HCT116 (cell line): ENCODE results near the gene KRT73. TPM values are rescaled to one million over a fixed set of nuclear protein-coding genes. Genes with fewer than 3 reads are reported as not detected.
A peak's percentile ranks its signal among the peaks of the same experiment; 100 is the strongest.

ENCODE experiments used
- ATAC-seq: fragments of 200-7000 bp; cut with Tn5 transposase; 2 replicates; pipeline ENCODE4 v1.9.1; 2020; ENCODE audit warnings: mild to moderate bottlenecking, moderate library complexity
- BruUV-seq: library from RNA; stranded (reverse); fragments of 400-500 nt; replicated peaks from 2 replicates; lab custom pipeline; 2021; lab: Mats Ljungman, UMichigan
- CTCF ChIA-PET: fragments of 300-600 bp; sonication (Branson Sonifier 250); formaldehyde crosslinking; loops from one replicate; lab custom pipeline; 2021; ENCODE audit warnings: antibody characterized with exemption; lab: Charles Lee
- POLR2A ChIA-PET: fragments of 300-600, 350-600 bp; sonication (Branson Sonifier 250); formaldehyde crosslinking; loops from one replicate; lab custom pipeline; 2021; ENCODE audit warnings: antibody characterized with exemption; lab: Charles Lee
- RAD21 ChIA-PET, 2 experiments: fragments of 300-600 bp; sonication (Branson Sonifier 250); formaldehyde crosslinking; loops; one replicate each; lab custom pipeline; 2023; ENCODE audit warnings: low total read pairs in 2 of 2; ENCODE audit not compliant: uncharacterized antibody in 2 of 2, unreplicated experiment in 2 of 2, low non-redundant PET in 1 of 2; lab: Charles Lee
- DNase-seq: peaks from one replicate; pipeline ENCODE4 v3.0.0-alpha.2; 2010; ENCODE audit warnings: low read depth, low spot score
- H2AFZ ChIP-seq: fragments of 200-600 bp; shearing (Covaris generic), sonication (generic); 2 replicates; pipeline ENCODE4 v1.6.1; 2017; ENCODE audit warnings: low read depth, mixed run types, mixed read lengths, antibody characterized with exemption, low read length; ENCODE audit not compliant: poor library complexity, severe bottlenecking
- H3K27ac ChIP-seq: 2 replicates; pipeline ENCODE4 v1.5.1; 2012; ENCODE audit warnings: low read depth, low read length
- H3K27me3 ChIP-seq: fragments of 200-600 bp; sonication (generic); 2 replicates; pipeline ENCODE4 v1.6.1; 2016; ENCODE audit warnings: mixed run types, low read length, mixed read lengths; ENCODE audit not compliant: insufficient read depth
- H3K36me3 ChIP-seq, 2 experiments: fragments of 200-500 bp in 1 of 2; fragments of 200-600 bp in 1 of 2; sonication (Bioruptor generic) in 1 of 2; sonication (generic) in 1 of 2; 2 replicates each; pipeline versions ENCODE4 v1.5.1 to v1.6.1; 2014 to 2016; ENCODE audit warnings: low read length in 2 of 2, inconsistent platforms in 1 of 2, mixed read lengths in 1 of 2, mixed run types in 1 of 2; ENCODE audit not compliant: insufficient read depth in 2 of 2, control insufficient read depth in 1 of 2
- H3K4me1 ChIP-seq, 2 experiments: fragments of 200-600 bp in 1 of 2; sonication (generic) in 1 of 2; 2 replicates each; pipeline versions ENCODE4 v1.5.1 to v1.6.1; 2012 to 2017; ENCODE audit warnings: low read length in 2 of 2, inconsistent platforms in 1 of 2, mild to moderate bottlenecking in 1 of 2, mixed read lengths in 1 of 2, mixed run types in 1 of 2, moderate library complexity in 1 of 2; ENCODE audit not compliant: insufficient read depth in 2 of 2, control insufficient read depth in 1 of 2
- H3K4me2 ChIP-seq: fragments of 200-600 bp; sonication (generic); 2 replicates; pipeline ENCODE4 v1.6.1; 2017; ENCODE audit warnings: mixed run types, low read length, mixed read lengths
- H3K4me3 ChIP-seq, 2 experiments: fragments of 200-600 bp in 1 of 2; sonication (generic) in 1 of 2; replicated peaks in 1 of 2; 2 replicates each; pipeline ENCODE4 v1.5.1; 2011 to 2016; ENCODE audit warnings: low read length in 2 of 2, control low read depth in 1 of 2, low read depth in 1 of 2, mild to moderate bottlenecking in 1 of 2, mixed read lengths in 1 of 2, mixed run types in 1 of 2
- H3K79me2 ChIP-seq: fragments of 200-600 bp; sonication (generic); 2 replicates; pipeline ENCODE4 v1.6.1; 2017; ENCODE audit warnings: mild to moderate bottlenecking, mixed run types, low read length, moderate library complexity, mixed read lengths; ENCODE audit not compliant: insufficient read depth
- H3K9ac ChIP-seq: fragments of 200-600 bp; sonication (generic); 2 replicates; pipeline ENCODE4 v1.6.1; 2016; ENCODE audit warnings: low read length, mixed read lengths
- H3K9me2 ChIP-seq: fragments of 200-600 bp; sonication (generic), shearing (Covaris generic); 2 replicates; pipeline ENCODE4 v1.6.1; 2017; ENCODE audit warnings: mixed run types, mild to moderate bottlenecking, moderate library complexity; ENCODE audit not compliant: insufficient read depth
- H3K9me3 ChIP-seq, 2 experiments: fragments of 200-500 bp in 1 of 2; fragments of 200-600 bp in 1 of 2; sonication (Bioruptor generic) in 1 of 2; sonication (generic) in 1 of 2; 2 replicates each; pipeline ENCODE4 v1.6.1; 2014 to 2017; ENCODE audit warnings: low read length in 2 of 2, mixed read lengths in 2 of 2, inconsistent platforms in 1 of 2, low read depth in 1 of 2, mild to moderate bottlenecking in 1 of 2, mixed run types in 1 of 2, moderate library complexity in 1 of 2; ENCODE audit not compliant: control insufficient read depth in 1 of 2, insufficient read depth in 1 of 2
- H4K20me1 ChIP-seq: fragments of 200-600 bp; sonication (generic), shearing (Covaris generic); 2 replicates; pipeline ENCODE4 v1.6.1; 2017; ENCODE audit warnings: mixed run types, mild to moderate bottlenecking, moderate library complexity; ENCODE audit not compliant: insufficient read depth
- ELF1 ChIP-seq: IDR thresholded peaks from 2 replicates; pipeline ENCODE4 v1.6.1; 2012; ENCODE audit warnings: low read depth, borderline replicate concordance
- POLR2A ChIP-seq: IDR thresholded peaks from 2 replicates; pipeline ENCODE4 v1.7.0; 2011; ENCODE audit warnings: borderline replicate concordance; ENCODE audit not compliant: insufficient read depth, insufficient read length; ENCODE audit errors: extremely low read depth
- RAD21 ChIP-seq: IDR thresholded peaks from 2 replicates; pipeline ENCODE4 v1.6.1; 2012; ENCODE audit warnings: low read depth, mild to moderate bottlenecking
- ZFX ChIP-seq: fragments of 450-650 bp; IDR thresholded peaks from 2 replicates; pipeline ENCODE4 v1.6.1; 2017
- intact Hi-C: fragments of 100-400 bp; cut with micrococcal nuclease; formaldehyde crosslinking; loops from 2 replicates; pipeline ENCODE4 v1.10.0; 2022
- total RNA-seq: library from RNA; stranded (reverse); gene quantifications from one replicate; pipeline ENCODE4 v1.2.1, GENCODE V29; 2021; ENCODE audit not compliant: unreplicated experiment
- TF ChIP-seq, protein P1 (sequence below), 3 experiments: fragments of 200-600 bp in 1 of 3; sonication (generic) in 1 of 3; IDR thresholded peaks in 2 of 3; conservative IDR thresholded peaks in 1 of 3; 2 replicates each; pipeline ENCODE4 v1.5.1; 2012 to 2017; ENCODE audit warnings: low read depth in 2 of 3, low read length in 2 of 3, antibody characterized with exemption in 1 of 3, borderline replicate concordance in 1 of 3, control low read depth in 1 of 3, mild to moderate bottlenecking in 1 of 3, mixed read lengths in 1 of 3, mixed run types in 1 of 3, moderate library complexity in 1 of 3; ENCODE audit not compliant: insufficient read depth in 1 of 3
- TF ChIP-seq, protein P2 (sequence below): IDR thresholded peaks from 2 replicates; pipeline ENCODE4 v1.6.1; 2011; ENCODE audit warnings: mild to moderate bottlenecking, low read length, moderate library complexity; ENCODE audit not compliant: insufficient replicate concordance; ENCODE audit errors: extremely low read depth

Gene KRT73
- total RNA-seq, 1 experiment from 2014 or later: not detected

DNA sequence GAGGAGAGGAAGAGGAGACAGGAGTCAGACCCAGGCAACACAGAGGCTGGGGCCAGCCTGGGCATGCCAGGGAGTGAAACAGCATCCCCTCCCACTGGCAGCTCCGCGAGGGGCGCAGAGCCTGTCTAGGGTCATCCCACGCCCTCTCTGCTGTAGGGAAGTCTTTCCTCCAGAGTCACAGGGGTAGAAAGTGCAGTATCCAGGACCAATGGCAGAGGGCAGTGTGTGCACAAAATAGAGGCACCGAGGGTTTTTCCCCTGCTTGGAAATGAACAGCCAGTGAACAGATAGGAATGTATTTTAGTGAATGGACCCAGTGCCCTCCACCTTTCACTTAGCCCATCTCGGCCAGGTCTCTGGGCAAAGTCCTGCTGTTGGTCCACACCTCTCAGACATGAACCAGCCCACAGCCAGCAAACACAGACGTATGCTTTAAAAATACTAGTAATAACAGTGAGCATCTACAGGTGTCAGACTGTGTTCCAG lies 35.3 kb downstream of the KRT73 start:
- no peaks in the 10 kb centered on the region for H3K27me3 ChIP-seq
- ATAC-seq (peak; percentile 96), DNase-seq (peak; percentile 36)
- H3K27ac ChIP-seq: no peak overlapping the region
- no peaks in the 10 kb centered on the region for H3K79me2 ChIP-seq
- H2AFZ ChIP-seq: no peak overlapping the region
- ChIA-PET CTCF (interaction anchor here (0.9 to 4.6 kb wide), 8 partner anchors 9 to 397 kb away, joined by 3 to 29 read pairs (median 11); no protein-coding TSS in a partner anchor), POLR2A (no interaction called here), RAD21 (interaction anchor here (2.0 to 2.5 kb wide), 3 partner anchors 288 to 297 kb away, joined by 5 to 7 read pairs (median 7); no protein-coding TSS in a partner anchor)
- no peaks in the 10 kb centered on the region for H4K20me1 ChIP-seq
- BruUV-seq: no TSS peak
- no peaks in the 10 kb centered on the region for H3K9me3 ChIP-seq
- H3K9ac ChIP-seq: no peak overlapping the region
- H3K9me2 ChIP-seq: no peaks in the 10 kb centered on the region
- H3K36me3 ChIP-seq: no peaks in the 10 kb centered on the region
- intact Hi-C loops: loop anchor here (1.0 to 5.0 kb wide), 7 partner anchors 191 to 440 kb away; no protein-coding TSS in a partner anchor
- TF ChIP-seq, protein P1, sequence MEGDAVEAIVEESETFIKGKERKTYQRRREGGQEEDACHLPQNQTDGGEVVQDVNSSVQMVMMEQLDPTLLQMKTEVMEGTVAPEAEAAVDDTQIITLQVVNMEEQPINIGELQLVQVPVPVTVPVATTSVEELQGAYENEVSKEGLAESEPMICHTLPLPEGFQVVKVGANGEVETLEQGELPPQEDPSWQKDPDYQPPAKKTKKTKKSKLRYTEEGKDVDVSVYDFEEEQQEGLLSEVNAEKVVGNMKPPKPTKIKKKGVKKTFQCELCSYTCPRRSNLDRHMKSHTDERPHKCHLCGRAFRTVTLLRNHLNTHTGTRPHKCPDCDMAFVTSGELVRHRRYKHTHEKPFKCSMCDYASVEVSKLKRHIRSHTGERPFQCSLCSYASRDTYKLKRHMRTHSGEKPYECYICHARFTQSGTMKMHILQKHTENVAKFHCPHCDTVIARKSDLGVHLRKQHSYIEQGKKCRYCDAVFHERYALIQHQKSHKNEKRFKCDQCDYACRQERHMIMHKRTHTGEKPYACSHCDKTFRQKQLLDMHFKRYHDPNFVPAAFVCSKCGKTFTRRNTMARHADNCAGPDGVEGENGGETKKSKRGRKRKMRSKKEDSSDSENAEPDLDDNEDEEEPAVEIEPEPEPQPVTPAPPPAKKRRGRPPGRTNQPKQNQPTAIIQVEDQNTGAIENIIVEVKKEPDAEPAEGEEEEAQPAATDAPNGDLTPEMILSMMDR (IDR thresholded peaks at IDR 0.05 in 2 of 3, conservative IDR thresholded peaks at IDR 0.05 in 1 of 3; ENCODE audit: borderline replicate concordance in 1 of 3, insufficient read depth in 1 of 3, low read depth in 2 of 3, low read length in 2 of 3): peak; percentile 73 to 95 (median 79)
- TF ChIP-seq, protein P2, sequence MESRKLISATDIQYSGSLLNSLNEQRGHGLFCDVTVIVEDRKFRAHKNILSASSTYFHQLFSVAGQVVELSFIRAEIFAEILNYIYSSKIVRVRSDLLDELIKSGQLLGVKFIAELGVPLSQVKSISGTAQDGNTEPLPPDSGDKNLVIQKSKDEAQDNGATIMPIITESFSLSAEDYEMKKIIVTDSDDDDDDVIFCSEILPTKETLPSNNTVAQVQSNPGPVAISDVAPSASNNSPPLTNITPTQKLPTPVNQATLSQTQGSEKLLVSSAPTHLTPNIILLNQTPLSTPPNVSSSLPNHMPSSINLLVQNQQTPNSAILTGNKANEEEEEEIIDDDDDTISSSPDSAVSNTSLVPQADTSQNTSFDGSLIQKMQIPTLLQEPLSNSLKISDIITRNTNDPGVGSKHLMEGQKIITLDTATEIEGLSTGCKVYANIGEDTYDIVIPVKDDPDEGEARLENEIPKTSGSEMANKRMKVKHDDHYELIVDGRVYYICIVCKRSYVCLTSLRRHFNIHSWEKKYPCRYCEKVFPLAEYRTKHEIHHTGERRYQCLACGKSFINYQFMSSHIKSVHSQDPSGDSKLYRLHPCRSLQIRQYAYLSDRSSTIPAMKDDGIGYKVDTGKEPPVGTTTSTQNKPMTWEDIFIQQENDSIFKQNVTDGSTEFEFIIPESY: no peak
- TF ChIP-seq POLR2A (no peak), ZFX (no peak), RAD21 (peak; percentile 93), ELF1 (no peak)
- peaks cover 0 to 40% of the 10 kb centered on the region in 2 experiments; a peak in 3 of 4 replicates for H3K4me1 ChIP-seq
- peak overlapping the region; percentile 29; the same call in 1 of the 2 replicates for H3K4me2 ChIP-seq
- no peak overlapping the region for H3K4me3 ChIP-seq
